Middle frontal gyrus (tissue), 1 donor: ENCODE measurements around the gene MC1R.
A peak's percentile ranks its signal among the peaks of the same experiment; 100 is the strongest.

Experiments used
- DNase-seq: peaks from one replicate; pipeline ENCODE4 v3.0.0-alpha.2; 2015; ENCODE audit warnings: low spot score; ENCODE audit errors: extremely low spot score

Gene MC1R

GRCh38 chr16:89895482-89896250, 23.0 kb upstream of the MC1R start:
- DNase-seq = no peak

- no peak for DNase-seq
Measured at GRCh38 chr16:89897204-89897603, 21.5 kb upstream of the MC1R start.

- no peak for DNase-seq
Measured at GRCh38 chr16:89898201-89898967, 20.3 kb upstream of the MC1R start.

GRCh38 chr16:89899879-89900481, 18.7 kb upstream of the MC1R start:
- no peak for DNase-seq

- DNase-seq = no peak
Measured at GRCh38 chr16:89900885-89901284, 17.8 kb upstream of the MC1R start.

GRCh38 chr16:89902980-89903379, 15.7 kb upstream of the MC1R start:
- DNase-seq = no peak

GRCh38 chr16:89903908-89904515, 14.7 kb upstream of the MC1R start:
- DNase-seq = no peak

GRCh38 chr16:89904606-89905510, 13.8 kb upstream of the MC1R start:
- no peak for DNase-seq

GRCh38 chr16:89905511-89906139, 13.0 kb upstream of the MC1R start:
- no peak for DNase-seq

GRCh38 chr16:89906140-89907025, 12.3 kb upstream of the MC1R start:
- DNase-seq = no peak

GRCh38 chr16:89907055-89907814, 11.4 kb upstream of the MC1R start:
- DNase-seq = no peak

- no peak for DNase-seq
Measured at GRCh38 chr16:89908236-89908635, 10.4 kb upstream of the MC1R start.

GRCh38 chr16:89909777-89910716, 8.6 kb upstream of the MC1R start:
- DNase-seq = peak; percentile 55

GRCh38 chr16:89910717-89911354, 7.8 kb upstream of the MC1R start:
- no peak for DNase-seq

- DNase-seq = no peak
Measured at GRCh38 chr16:89911375-89911774, 7.3 kb upstream of the MC1R start.

GRCh38 chr16:89912143-89912542, 6.5 kb upstream of the MC1R start:
- no peak for DNase-seq

GRCh38 chr16:89912627-89913026, 6.0 kb upstream of the MC1R start:
- no peak for DNase-seq
